IMR-90 (cell line): Measurements from ENCODE around the gene MIA2. TPM values are rescaled to one million over a fixed set of nuclear protein-coding genes. Genes with fewer than 3 reads are reported as not detected.

Experiments used
- ATAC-seq: fragments of 200-7000 bp; cut with Tn5 transposase; 2 replicates; pipeline ENCODE4 v1.9.1; 2020; ENCODE audit warnings: low read depth, mild to moderate bottlenecking, moderate library complexity
- BruUV-seq: library from RNA; stranded (reverse); fragments of 400-500 nt; replicated peaks from 2 replicates; lab custom pipeline; 2021; lab: Mats Ljungman, UMichigan
- CTCF ChIA-PET: fragments of 300-600 bp; formaldehyde crosslinking; extraction: SDS; loops from one replicate; lab custom pipeline; 2021; ENCODE audit warnings: antibody characterized with exemption; lab: Yijun Ruan, JAX
- POLR2A ChIA-PET: fragments of 300-600 bp; sonication (Branson Sonifier 250); formaldehyde crosslinking; loops from one replicate; lab custom pipeline; 2022; ENCODE audit warnings: antibody characterized with exemption; ENCODE audit not compliant: unreplicated experiment; lab: Charles Lee
- DNase-seq: peaks from one replicate; pipeline ENCODE4 v3.0.0; 2013
- H2AFZ ChIP-seq: replicated peaks from 2 replicates; pipeline ENCODE3; 2013; ENCODE audit warnings: low read length, mild to moderate bottlenecking; ENCODE audit not compliant: poor library complexity
- H2AK5ac ChIP-seq: 2 replicates; pipeline ENCODE4 v1.6.1; 2013; ENCODE audit warnings: low read depth, low read length, inconsistent platforms
- H2AK9ac ChIP-seq: replicated peaks from 2 replicates; pipeline ENCODE3; 2013; ENCODE audit warnings: mild to moderate bottlenecking, low read depth, low read length, moderate library complexity; ENCODE audit not compliant: poor library complexity
- H2BK120ac ChIP-seq: 2 replicates; pipeline ENCODE4 v1.6.1; 2013; ENCODE audit warnings: low read depth, low read length, inconsistent platforms
- H2BK15ac ChIP-seq: 3 replicates; pipeline ENCODE4 v1.6.1; 2013; ENCODE audit warnings: low read depth, low read length, inconsistent platforms
- H2BK20ac ChIP-seq: 2 replicates; pipeline ENCODE4 v1.6.1; 2013; ENCODE audit warnings: low read depth, mild to moderate bottlenecking, inconsistent platforms, low read length, moderate library complexity
- H2BK5ac ChIP-seq: 2 replicates; pipeline ENCODE4 v1.6.1; 2013; ENCODE audit warnings: mild to moderate bottlenecking, low read depth, low read length, inconsistent platforms; ENCODE audit not compliant: poor library complexity, severe bottlenecking
- H3K14ac ChIP-seq: replicated peaks from 2 replicates; pipeline ENCODE4 v1.6.1; 2013; ENCODE audit warnings: low read depth, low read length, inconsistent platforms
- H3K18ac ChIP-seq: 2 replicates; pipeline ENCODE4 v1.6.1; 2013; ENCODE audit warnings: low read depth, low read length, control low read depth
- H3K23ac ChIP-seq: 2 replicates; pipeline ENCODE4 v1.6.1; 2013; ENCODE audit warnings: low read depth, low read length, inconsistent platforms
- H3K27ac ChIP-seq: 2 replicates; pipeline ENCODE4 v1.5.1; 2013; ENCODE audit warnings: mild to moderate bottlenecking, control low read depth, low read length; ENCODE audit not compliant: insufficient read depth
- H3K27me3 ChIP-seq: 2 replicates; pipeline ENCODE4 v1.6.1; 2013; ENCODE audit warnings: low read length; ENCODE audit not compliant: control insufficient read depth, insufficient read depth
- H3K36me3 ChIP-seq: 2 replicates; pipeline ENCODE4 v1.6.1; 2013; ENCODE audit warnings: low read length, mixed read lengths; ENCODE audit not compliant: control insufficient read depth, insufficient read depth
- H3K4ac ChIP-seq: 2 replicates; pipeline ENCODE4 v1.6.1; 2013; ENCODE audit warnings: low read depth, low read length, inconsistent platforms
- H3K4me1 ChIP-seq: 2 replicates; pipeline ENCODE4 v1.6.1; 2013; ENCODE audit warnings: low read length, mixed read lengths; ENCODE audit not compliant: control insufficient read depth, insufficient read depth
- H3K4me2 ChIP-seq: 2 replicates; pipeline ENCODE4 v1.6.1; 2013; ENCODE audit warnings: low read depth, mild to moderate bottlenecking, control low read depth, low read length, moderate library complexity
- H3K4me3 ChIP-seq: 2 replicates; pipeline ENCODE4 v1.5.1; 2013; ENCODE audit warnings: low read depth, mild to moderate bottlenecking, control low read depth, low read length, moderate library complexity; ENCODE audit not compliant: insufficient read depth
- H3K56ac ChIP-seq: 2 replicates; pipeline ENCODE4 v1.6.1; 2013; ENCODE audit warnings: low read length, inconsistent platforms; ENCODE audit not compliant: insufficient read depth; ENCODE audit errors: extremely low read depth
- H3K79me1 ChIP-seq, 2 experiments: 2 replicates each; pipeline ENCODE4 v1.6.1; 2013; ENCODE audit warnings: low read length in 2 of 2, inconsistent platforms in 1 of 2, low read depth in 1 of 2
- H3K9ac ChIP-seq: 2 replicates; pipeline ENCODE4 v1.6.1; 2013; ENCODE audit warnings: low read depth, low read length, control low read depth
- H3K9me1 ChIP-seq: 2 replicates; pipeline ENCODE4 v1.6.1; 2013; ENCODE audit warnings: low read length, inconsistent platforms; ENCODE audit not compliant: insufficient read depth
- H3K9me3 ChIP-seq: 2 replicates; pipeline ENCODE4 v1.6.1; 2013; ENCODE audit warnings: low read length; ENCODE audit not compliant: control insufficient read depth, insufficient read depth
- H4K20me1 ChIP-seq: 2 replicates; pipeline ENCODE4 v1.6.1; 2013; ENCODE audit warnings: low read length, inconsistent platforms; ENCODE audit not compliant: insufficient read depth
- H4K5ac ChIP-seq: 2 replicates; pipeline ENCODE4 v1.6.1; 2013; ENCODE audit warnings: mild to moderate bottlenecking, low read depth, low read length, control low read depth
- H4K8ac ChIP-seq, 2 experiments: 2 replicates each; pipeline ENCODE4 v1.6.1; 2013; ENCODE audit warnings: low read depth in 2 of 2, low read length in 2 of 2, control low read depth in 1 of 2, inconsistent platforms in 1 of 2
- H4K91ac ChIP-seq: 2 replicates; pipeline ENCODE4 v1.6.1; 2013; ENCODE audit warnings: low read depth, low read length, inconsistent platforms; ENCODE audit not compliant: insufficient read depth
- MXI1 ChIP-seq: IDR thresholded peaks from 2 replicates; pipeline ENCODE4 v1.6.1; 2012; ENCODE audit warnings: low read depth, mild to moderate bottlenecking, low read length, moderate library complexity, borderline replicate concordance
- POLR2A ChIP-seq: IDR thresholded peaks from 2 replicates; pipeline ENCODE4 v1.6.1; 2012; ENCODE audit warnings: mild to moderate bottlenecking, low read depth, low read length
- RAD21 ChIP-seq: IDR thresholded peaks from 2 replicates; pipeline ENCODE4 v1.6.1; 2012; ENCODE audit warnings: low read length, improper control_type of control experiment
- WGBS, 2 experiments: methylation state at CpG; one replicate each; pipeline versions ENCODE4 v1.1.5 to v1.1.7; 2013; ENCODE audit warnings: missing lambda C conversion rate in 2 of 2; ENCODE audit not compliant: insufficient read length in 1 of 2; ENCODE audit errors: extremely low coverage in 2 of 2; 5-methylcytosine and 5-hydroxymethylcytosine counted together
- dilution Hi-C: fragments of 300-500 bp; cut with HindIII; formaldehyde crosslinking; loops from one replicate; pipeline ENCODE4 v1.14.3; 2018; ENCODE audit warnings: low sequenced_read_pairs; ENCODE audit not compliant: unreplicated experiment
- in situ Hi-C: fragments of 300-500 bp; cut with MboI; formaldehyde crosslinking; loops from 3 replicates; pipeline ENCODE4 v1.14.3; 2019; ENCODE audit warnings: low sequenced_read_pairs, inconsistent platforms, mixed read lengths
- intact Hi-C: fragments of 100-400 bp; cut with micrococcal nuclease; formaldehyde crosslinking; loops from 2 replicates; pipeline ENCODE4 v1.10.0; 2022
- polyA plus RNA-seq, 3 experiments: library from polyadenylated mRNA; depleted of rRNA; stranded (reverse); fragments of >200 nt; gene quantifications; 2 replicates each; pipeline ENCODE4 v1.2.3, GENCODE V29; 2012; ENCODE audit warnings: low replicate concordance in 1 of 3
- total RNA-seq: library from RNA; depleted of rRNA; stranded (reverse); fragments of >200 nt; gene quantifications from 2 replicates; pipeline ENCODE4 v1.2.3, GENCODE V29; 2012

MIA2 gene
- total and polyA plus RNA-seq, 2 of the 4 experiments (the other 2 are of a cell fraction): 3.9 to 6.8 TPM

GRCh38 chr14:39431416-39432178 lies 197.9 kb downstream of the MIA2 start:
- H2BK20ac ChIP-seq: no peak overlapping the region
- in situ Hi-C loops (no loop called here), dilution Hi-C loops (no loop called here), intact Hi-C loops (loop anchor here (1.0 to 5.0 kb wide), 3 partner anchors 164 to 324 kb away; partner anchors contain the start of gene TRAPPC6B)
- H4K91ac ChIP-seq: no peak overlapping the region
- peak overlapping the region; percentile 97 for H3K27ac ChIP-seq
- ChIA-PET CTCF (no interaction called here), POLR2A (interaction anchor here (1.0 kb wide), 1 partner anchor 270 kb away, joined by 3 read pairs; no protein-coding TSS in a partner anchor)
- H2BK15ac ChIP-seq: peak overlapping the region; percentile 100; the same call in 2 of the 3 replicates
- peak; percentile 8 for ATAC-seq
- H3K18ac ChIP-seq: no peak overlapping the region
- peak overlapping the region; percentile 18 for H2BK5ac ChIP-seq
- H3K9me3 ChIP-seq: no peaks in the 10 kb centered on the region
- peaks cover 10 to 30% of the 10 kb centered on the region in 2 experiments for H3K79me1 ChIP-seq
- H3K9me1 ChIP-seq: no peaks in the 10 kb centered on the region
- H4K20me1 ChIP-seq: peaks cover 18% of the 10 kb centered on the region; the same call in 1 of the 2 replicates
- H3K23ac ChIP-seq: peak overlapping the region; percentile 6; the same call in 1 of the 2 replicates
- 0 out of 2 replicates have a peak, but pooled peaks cover 2% of the 10 kb centered on the region for H3K4me1 ChIP-seq
- peak overlapping the region; percentile 100; the same call in 1 of the 2 replicates for H3K56ac ChIP-seq
- H2BK120ac ChIP-seq: peak overlapping the region; percentile 100; the same call in 1 of the 2 replicates
- peak; percentile 33 for DNase-seq
- H3K4ac ChIP-seq: no peak overlapping the region; the same call in 1 of the 2 replicates
- peak overlapping the region; percentile 100 for H2AFZ ChIP-seq
- no TSS peak for BruUV-seq
- H3K4me3 ChIP-seq: peak overlapping the region; percentile 60
- H2AK9ac ChIP-seq: peak overlapping the region; percentile 93
- H3K36me3 ChIP-seq: no peaks in the 10 kb centered on the region
- TF ChIP-seq MXI1 (peak; percentile 45; the same call in 1 of the 2 replicates), RAD21 (no peak), POLR2A (peak; percentile 76; the same call in 1 of the 2 replicates)
- H3K9ac ChIP-seq: peak overlapping the region; percentile 99
- no peak overlapping the region for H2AK5ac ChIP-seq
- H3K27me3 ChIP-seq: no peaks in the 10 kb centered on the region
- no peak overlapping the region for H4K5ac ChIP-seq
- H4K8ac ChIP-seq: peak overlapping the region in 1 of 2 experiments; percentile 66; a peak in 1 of 4 replicates
- H3K14ac ChIP-seq: no peak overlapping the region
- peak overlapping the region; percentile 76 for H3K4me2 ChIP-seq
- WGBS, 2 experiments: 0% methylated on average over 19 of the region's 81 CpGs; no CpG with 5 or more reads in 1 of the 2 experiments
